ENCODE data around the gene CUX1. TPM values are rescaled to one million over a fixed set of nuclear protein-coding genes. Genes with fewer than 3 reads are reported as not detected.

Gene CUX1
- total RNA-seq, 4 donors from 2014 or later: 40.0 to 55.9 (median 47.3) TPM

GRCh38 chr7:101778026-101778580, 39.3 kb upstream of the CUX1 start:
- DNase-seq: no peak
- TF ChIP-seq CTCF (IDR thresholded peaks at IDR 0.05) (no peak), POLR2A (IDR thresholded peaks at IDR 0.05) (no peak)
- Histone ChIP-seq H3K4me3 (no peak overlapping the region), H3K36me3 (no peaks in the 10 kb centered on the region), H3K9me3 (no peaks in the 10 kb centered on the region), H3K27me3 (peaks cover 0 to 28% (median 0%) of the 10 kb centered on the region in 4 donors), H3K4me1 (no peaks in the 10 kb centered on the region), H3K27ac (no peak overlapping the region)
- 82 to 87% methylated on average over 18 to 19 of the region's 20 CpGs for WGBS, 2 donors
- intact Hi-C loops (cut with DNase I): no loop called here

- H3K36me3 ChIP-seq: no peaks in the 10 kb centered on the region
- H3K4me3 ChIP-seq: no peak overlapping the region
- no peak overlapping the region for H3K27ac ChIP-seq
- intact Hi-C loops (cut with DNase I): no loop called here
- DNase-seq: no peak
- no peaks in the 10 kb centered on the region for H3K4me1 ChIP-seq
- TF ChIP-seq CTCF (IDR thresholded peaks at IDR 0.05): no peak
- no peak for TF ChIP-seq POLR2A (IDR thresholded peaks at IDR 0.05)
- H3K27me3 ChIP-seq: peaks cover 0 to 28% (median 0%) of the 10 kb centered on the region in 4 donors
- 83 to 85% methylated on average over 2 to 3 of the region's 4 CpGs for WGBS, 2 donors
- no peaks in the 10 kb centered on the region for H3K9me3 ChIP-seq
Measured at GRCh38 chr7:101779267-101779666, 38.2 kb upstream of the CUX1 start.

GRCh38 chr7:101780281-101780680, 37.1 kb upstream of the CUX1 start:
- TF ChIP-seq CTCF (IDR thresholded peaks at IDR 0.05): no peak
- TF ChIP-seq POLR2A (IDR thresholded peaks at IDR 0.05): no peak
- no peak for DNase-seq
- intact Hi-C loops (cut with DNase I): no loop called here
- 29 to 45% methylated on average over 3 of the region's 3 CpGs for WGBS, 2 donors
- no peaks in the 10 kb centered on the region for H3K4me1 ChIP-seq
- no peaks in the 10 kb centered on the region for H3K9me3 ChIP-seq
- H3K36me3 ChIP-seq: no peaks in the 10 kb centered on the region
- H3K27ac ChIP-seq: no peak overlapping the region
- H3K27me3 ChIP-seq: peaks cover 0 to 21% (median 0%) of the 10 kb centered on the region in 4 donors
- no peak overlapping the region for H3K4me3 ChIP-seq

GRCh38 chr7:101781439-101781838, 36.0 kb upstream of the CUX1 start:
- no peaks in the 10 kb centered on the region for H3K36me3 ChIP-seq
- H3K4me1 ChIP-seq: no peaks in the 10 kb centered on the region
- no peak overlapping the region for H3K4me3 ChIP-seq
- no peak overlapping the region for H3K27ac ChIP-seq
- intact Hi-C loops (cut with DNase I): no loop called here
- H3K27me3 ChIP-seq: peaks cover 0 to 17% (median 0%) of the 10 kb centered on the region in 4 donors
- DNase-seq: no peak
- no peaks in the 10 kb centered on the region for H3K9me3 ChIP-seq
- no peak for TF ChIP-seq POLR2A (IDR thresholded peaks at IDR 0.05)
- no peak for TF ChIP-seq CTCF (IDR thresholded peaks at IDR 0.05)
- 83 to 94% methylated on average over 8 of the region's 8 CpGs for WGBS, 2 donors

GRCh38 chr7:101782476-101782875, 35.0 kb upstream of the CUX1 start:
- TF ChIP-seq CTCF (IDR thresholded peaks at IDR 0.05) (no peak), POLR2A (IDR thresholded peaks at IDR 0.05) (no peak)
- WGBS, 2 donors: 88 to 97% methylated on average over 3 of the region's 3 CpGs

More at GRCh38 chr7:101782476-101782875, 35.0 kb upstream of the CUX1 start:
- DNase-seq: no peak
- H3K4me3 ChIP-seq: no peak overlapping the region
- H3K27ac ChIP-seq: no peak overlapping the region
- H3K4me1 ChIP-seq: no peaks in the 10 kb centered on the region
- H3K9me3 ChIP-seq: no peaks in the 10 kb centered on the region
- intact Hi-C loops (cut with DNase I): no loop called here
- H3K27me3 ChIP-seq: peaks cover 0 to 9% (median 0%) of the 10 kb centered on the region in 4 donors
- H3K36me3 ChIP-seq: no peaks in the 10 kb centered on the region

All from esophagus squamous epithelium (tissue), 5 donors.